GM21619 (cell line): ENCODE measurements around the gene TP63.
"Not testable (repeated sequence)": the region's sequence is repeated elsewhere in the genome, so short reads cannot be mapped to it uniquely, and the experiment has no call there.

ENCODE experiments used
- ATAC-seq: cut with Tn5 transposase; IDR thresholded peaks from one replicate; pipeline ENCODE4 v1.9.1; 2021; ENCODE audit not compliant: unreplicated experiment

Gene TP63

DNA sequence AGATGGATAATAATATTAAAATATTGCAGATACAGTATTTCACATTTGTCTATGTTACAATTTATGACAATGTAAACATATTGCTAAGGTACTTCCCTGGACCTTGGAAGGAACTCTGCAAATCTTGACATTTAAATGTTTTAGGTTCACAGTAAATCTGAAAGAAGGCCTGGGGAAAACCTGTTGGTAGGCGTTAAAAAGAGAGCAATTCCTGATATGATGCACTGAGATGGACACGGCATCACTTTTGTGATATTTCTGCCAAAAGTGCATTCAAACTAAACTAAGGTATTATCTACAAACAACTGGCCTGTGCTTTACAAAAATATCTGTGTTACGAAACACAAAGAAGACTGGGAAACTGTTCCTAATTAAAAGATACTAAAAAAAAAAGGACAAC is 6.1 kb upstream of the TP63 start:
- ATAC-seq, result no peak

DNA sequence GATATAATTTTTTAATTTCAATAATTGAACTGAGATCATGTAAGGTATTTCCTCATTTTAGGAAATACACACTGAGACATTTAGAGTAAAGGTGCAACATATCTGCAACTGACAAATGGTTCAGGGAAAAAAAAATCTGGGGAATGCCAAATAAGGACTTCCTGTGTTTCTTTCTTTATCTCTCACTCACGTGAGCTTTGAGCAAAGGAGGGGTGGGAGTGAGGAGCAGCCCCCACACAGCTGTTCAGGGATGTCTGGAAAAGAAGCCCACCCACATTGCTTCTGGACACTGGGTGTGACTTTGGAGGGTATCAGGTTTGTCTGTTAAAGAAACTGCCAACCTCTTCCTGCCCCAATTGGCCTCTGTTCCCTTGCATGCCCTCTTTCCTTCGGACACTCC is 5.6 kb upstream of the TP63 start:
- no peak for ATAC-seq

DNA sequence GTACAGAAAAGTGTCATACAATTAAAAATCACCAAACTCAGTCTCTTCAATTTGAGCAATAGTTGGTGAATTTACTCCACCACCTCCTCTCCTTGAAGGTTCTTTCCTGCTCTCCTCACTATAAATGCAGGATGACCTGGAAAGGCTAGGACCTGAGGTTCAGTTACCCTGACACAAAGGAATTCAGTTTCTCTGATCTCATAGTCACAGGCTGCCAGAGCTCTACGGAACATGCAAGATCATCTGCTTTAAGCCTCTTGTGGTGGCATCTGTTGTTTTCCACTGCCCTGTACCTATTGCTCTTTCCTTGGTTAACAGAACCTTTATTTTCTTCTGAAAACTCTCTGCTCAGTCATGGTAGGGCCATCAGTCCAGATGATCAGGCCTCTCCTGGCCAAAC is 4.9 kb upstream of the TP63 start:
- ATAC-seq, result no peak

DNA sequence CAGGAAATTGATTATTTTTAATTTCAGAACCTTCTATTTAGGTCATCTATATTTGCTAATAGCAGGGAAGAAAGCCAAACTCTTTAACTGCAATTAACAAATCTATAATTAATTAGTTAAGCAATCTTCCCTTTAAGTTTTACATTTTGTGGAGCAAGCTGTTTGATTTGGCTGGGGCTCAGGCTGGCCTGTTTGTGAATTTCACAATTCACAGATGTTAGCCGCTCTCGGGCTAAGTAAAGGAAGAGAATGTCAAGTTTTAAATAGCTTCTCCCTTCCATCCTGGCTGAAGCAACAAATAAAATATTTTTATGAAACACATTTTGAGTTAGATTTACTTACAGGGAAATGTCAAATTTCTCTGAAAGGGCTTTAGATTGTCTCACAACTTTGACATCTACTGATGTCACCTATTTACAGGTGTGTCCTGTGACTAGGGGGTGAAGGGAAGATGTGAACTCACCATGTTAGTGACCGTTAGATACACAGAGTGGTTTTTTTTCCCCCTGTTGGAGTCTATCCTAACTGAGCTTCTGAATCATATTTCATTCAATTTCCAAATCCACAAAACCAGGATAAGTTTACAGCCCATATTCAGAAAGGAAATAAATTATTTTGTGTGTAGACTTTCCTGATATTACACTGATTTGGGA is 1.3 kb upstream of the TP63 start:
- no peak for ATAC-seq

DNA sequence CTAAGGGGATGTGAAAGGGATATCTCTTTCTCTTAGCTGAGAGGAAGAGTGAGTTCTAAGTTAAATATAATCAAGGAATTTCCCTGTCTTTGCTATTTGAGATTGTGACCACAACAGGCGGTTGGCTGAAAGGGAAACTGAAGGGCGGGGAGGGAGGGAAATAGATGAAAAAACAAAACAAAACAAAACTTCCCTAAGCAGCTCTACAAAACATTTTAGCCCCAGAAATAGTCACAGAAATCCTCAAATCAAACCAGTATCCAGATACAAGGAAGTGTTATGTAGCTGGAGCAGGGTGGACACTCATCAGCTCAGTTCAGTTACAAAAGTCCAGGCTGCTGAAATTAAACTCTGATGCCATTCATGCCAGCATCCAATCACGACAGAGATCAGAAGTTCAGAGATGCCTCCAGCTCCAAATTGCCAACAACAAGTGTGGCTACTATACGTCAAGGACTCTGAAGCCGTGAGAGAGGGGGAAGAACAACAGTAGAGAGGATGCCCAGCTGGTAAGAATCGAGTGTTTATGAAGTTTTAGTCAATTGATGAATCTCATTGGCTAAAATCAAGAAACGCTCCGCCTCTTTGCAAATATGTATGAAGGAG is 319 bp upstream of the TP63 start:
- peak; percentile 70 for ATAC-seq

- no peak for ATAC-seq
These were observed 220 bp downstream of the TP63 start for GRCh38 chr3:189631409-189631808.

DNA sequence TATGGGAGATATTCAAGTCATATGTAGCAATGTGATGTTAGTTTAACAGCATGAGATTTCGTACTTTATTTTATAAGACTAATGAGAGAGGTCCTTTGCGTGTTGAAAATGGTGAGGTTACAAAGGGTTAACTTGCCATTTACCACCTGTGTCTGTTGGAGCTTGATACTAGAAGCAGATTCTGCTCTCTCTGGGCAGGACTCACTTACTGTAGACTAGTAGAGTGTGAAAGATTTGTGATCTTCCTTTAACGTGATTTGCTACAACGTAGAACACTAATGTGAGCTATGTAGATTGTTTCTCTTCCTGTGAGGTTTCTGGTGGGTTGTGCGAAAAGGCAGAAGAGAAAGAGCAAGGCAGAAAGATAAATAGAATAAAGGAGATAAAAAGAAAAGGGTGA is 1.1 kb downstream of the TP63 start:
- ATAC-seq, result no peak

DNA sequence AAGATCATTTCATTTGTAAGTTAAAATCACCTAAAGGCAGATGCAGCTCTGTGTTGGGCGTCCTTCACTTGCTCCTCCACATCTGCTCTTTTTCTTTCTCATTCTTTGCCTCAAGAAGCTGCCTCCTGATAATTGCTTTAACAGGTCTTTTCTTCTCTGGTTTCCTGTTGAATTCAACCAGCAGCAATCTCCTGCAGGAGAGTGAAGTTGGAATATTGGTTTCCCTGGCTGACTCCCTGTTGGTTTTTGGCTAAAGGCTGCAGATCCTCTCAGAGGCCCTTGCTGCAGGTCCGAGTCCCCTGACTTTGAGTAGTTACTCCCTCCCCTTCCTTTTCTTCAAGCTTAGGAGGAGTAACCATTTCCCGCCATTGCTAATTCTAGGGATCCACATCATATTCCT is 4.2 kb downstream of the TP63 start:
- ATAC-seq, result no peak

DNA sequence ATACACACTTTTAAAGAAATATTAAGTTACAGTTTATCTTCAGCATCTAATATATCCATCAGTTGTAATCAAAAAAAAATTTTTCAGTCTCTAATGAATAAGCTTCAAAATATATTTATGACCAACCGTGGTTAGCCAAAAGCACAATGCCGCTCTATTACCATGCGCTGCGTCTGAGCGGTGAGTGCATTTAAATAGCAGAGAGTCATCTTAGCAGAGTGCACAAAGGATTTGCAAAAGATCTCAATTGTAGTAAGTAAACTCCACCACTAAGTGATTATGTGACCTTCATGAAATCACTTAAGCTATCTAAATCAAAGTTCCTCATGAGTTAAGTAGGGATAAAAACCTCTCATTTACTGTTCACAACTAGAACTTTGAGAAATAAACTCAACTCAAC is 4.9 kb downstream of the TP63 start:
- no peak for ATAC-seq

- ATAC-seq, result no peak
These were observed 6.6 kb downstream of the TP63 start for GRCh38 chr3:189637750-189638149.

GRCh38 chr3:189638276-189639031 is 7.3 kb downstream of the TP63 start:
- ATAC-seq, result no peak

GRCh38 chr3:189641776-189642175 is 10.6 kb downstream of the TP63 start:
- peak; percentile 58 for ATAC-seq

GRCh38 chr3:189646853-189647542 is 15.8 kb downstream of the TP63 start:
- no peak for ATAC-seq

GRCh38 chr3:189652042-189652441 is 20.9 kb downstream of the TP63 start:
- ATAC-seq, result no peak

GRCh38 chr3:189655617-189656016 is 24.4 kb downstream of the TP63 start:
- no peak for ATAC-seq

- ATAC-seq, result no peak
These were observed 28.4 kb downstream of the TP63 start for GRCh38 chr3:189659571-189659970.

DNA sequence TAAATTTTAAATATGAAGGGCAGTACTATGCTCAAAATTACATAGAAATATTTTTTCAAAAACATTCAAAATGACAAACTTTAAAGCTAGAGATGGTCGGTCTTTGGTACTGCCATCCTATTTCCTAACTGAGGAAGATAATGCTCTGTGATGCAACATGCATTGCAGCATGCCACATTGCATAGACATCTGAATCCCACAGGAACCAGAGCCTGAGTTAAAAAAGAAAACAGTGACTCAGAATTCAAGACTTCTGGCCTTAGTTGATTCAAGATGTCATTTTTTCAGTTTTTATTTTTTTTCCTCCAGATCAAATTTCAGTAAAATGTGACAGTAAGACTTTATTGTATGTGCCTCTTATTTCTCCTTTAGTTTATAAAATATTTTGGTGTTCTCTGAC is 33.1 kb downstream of the TP63 start:
- no peak for ATAC-seq

DNA sequence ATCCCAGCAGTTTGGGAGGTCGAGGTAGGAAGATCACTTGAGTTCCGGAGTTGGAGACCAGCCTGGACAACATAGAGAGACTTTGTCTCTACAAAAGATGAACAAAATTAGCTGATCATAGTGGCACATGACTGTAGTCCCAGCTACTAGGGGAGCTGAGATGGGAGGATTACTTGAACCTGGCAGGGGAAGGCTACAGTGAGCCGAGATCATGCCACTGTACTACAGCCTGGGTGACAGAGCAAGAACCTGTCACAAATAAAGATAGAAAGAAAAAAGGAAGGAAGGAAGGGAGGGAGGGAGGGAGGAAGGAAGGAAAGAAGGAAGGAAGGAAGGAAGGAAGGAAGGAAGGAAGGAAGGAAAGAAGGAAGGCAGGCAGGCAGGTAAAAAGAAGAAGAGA is 41.2 kb downstream of the TP63 start:
- not testable (repeated sequence) for ATAC-seq

GRCh38 chr3:189673535-189673934 is 42.3 kb downstream of the TP63 start:
- ATAC-seq, result peak; percentile 82

- no peak for ATAC-seq
These were observed 43.2 kb downstream of the TP63 start for GRCh38 chr3:189674249-189674913.

DNA sequence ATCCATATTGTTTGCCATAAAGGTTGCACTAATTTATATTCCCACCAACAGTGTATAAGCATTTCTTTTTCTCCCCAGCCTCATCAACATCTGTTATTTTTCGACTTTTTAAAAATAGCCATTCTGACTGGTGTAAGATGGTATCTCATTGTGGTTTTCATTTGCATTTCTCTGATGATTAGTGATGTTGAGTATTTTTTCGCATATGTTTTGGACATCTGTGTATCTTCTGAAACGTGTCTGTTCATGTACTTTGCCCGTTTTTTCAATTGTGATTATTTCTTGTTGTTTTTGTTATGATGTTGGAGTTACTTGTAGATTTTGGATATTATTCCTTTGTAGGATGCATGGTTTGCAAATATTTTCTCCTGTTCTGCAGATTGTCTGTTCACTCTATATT is 46.5 kb downstream of the TP63 start:
- no peak for ATAC-seq
